Measurements from ENCODE around the gene TAF1C.

The TAF1C gene

DNA sequence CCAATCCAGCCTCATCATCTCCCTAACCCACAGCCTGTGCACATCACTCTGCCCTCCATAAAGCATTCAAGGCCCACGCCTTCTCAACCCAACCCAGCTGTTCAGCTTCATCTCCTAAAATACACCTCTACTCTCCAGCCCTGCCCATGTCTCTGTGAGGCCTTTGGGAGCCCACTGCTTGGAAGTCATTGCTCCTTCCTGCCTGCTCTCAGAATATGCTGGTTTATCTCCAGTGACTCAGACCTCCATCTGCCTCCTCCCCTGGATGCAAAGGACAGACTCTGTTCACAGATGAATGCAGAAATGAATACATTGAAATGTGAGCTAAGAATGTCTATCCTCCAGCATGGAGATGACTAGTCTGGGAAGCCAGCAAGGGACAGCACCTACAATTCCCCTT lies 34.0 kb upstream of the TAF1C start:
- Histone ChIP-seq H3K27ac (ENCODE audit: extremely low read depth, low read depth, low read length) (no peak overlapping the region), H3K9me3 (ENCODE audit: control insufficient read depth, insufficient read depth, low read depth, low read length) (no peaks in the 10 kb centered on the region), H3K4me3 (ENCODE audit: low read depth, low read length) (no peak overlapping the region), H3K4me1 (ENCODE audit: control insufficient read depth, insufficient read depth, low read length) (no peaks in the 10 kb centered on the region), H3K36me3 (ENCODE audit: control insufficient read depth in 2 of 2, insufficient read depth in 1 of 2, low read length in 2 of 2) (no peaks in the 10 kb centered on the region)
- no peak for TF ChIP-seq ZNF2 (tag by site-specific recombination; IDR thresholded peaks at IDR 0.05)
- TF ChIP-seq, protein P1, sequence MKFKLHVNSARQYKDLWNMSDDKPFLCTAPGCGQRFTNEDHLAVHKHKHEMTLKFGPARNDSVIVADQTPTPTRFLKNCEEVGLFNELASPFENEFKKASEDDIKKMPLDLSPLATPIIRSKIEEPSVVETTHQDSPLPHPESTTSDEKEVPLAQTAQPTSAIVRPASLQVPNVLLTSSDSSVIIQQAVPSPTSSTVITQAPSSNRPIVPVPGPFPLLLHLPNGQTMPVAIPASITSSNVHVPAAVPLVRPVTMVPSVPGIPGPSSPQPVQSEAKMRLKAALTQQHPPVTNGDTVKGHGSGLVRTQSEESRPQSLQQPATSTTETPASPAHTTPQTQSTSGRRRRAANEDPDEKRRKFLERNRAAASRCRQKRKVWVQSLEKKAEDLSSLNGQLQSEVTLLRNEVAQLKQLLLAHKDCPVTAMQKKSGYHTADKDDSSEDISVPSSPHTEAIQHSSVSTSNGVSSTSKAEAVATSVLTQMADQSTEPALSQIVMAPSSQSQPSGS (tag by site-specific recombination; IDR thresholded peaks at IDR 0.05; ENCODE audit: low read depth): no peak
- no peak for TF ChIP-seq ZNF354C (tag by site-specific recombination; IDR thresholded peaks at IDR 0.05; ENCODE audit: borderline replicate concordance, low read depth)
- no peak for TF ChIP-seq ZBTB8A (tag by site-specific recombination; IDR thresholded peaks at IDR 0.05)
- no peak for TF ChIP-seq MEIS1 (CRISPR knock-in tag; IDR thresholded peaks at IDR 0.05; ENCODE audit: borderline replicate concordance)
- TF ChIP-seq, protein P2, sequence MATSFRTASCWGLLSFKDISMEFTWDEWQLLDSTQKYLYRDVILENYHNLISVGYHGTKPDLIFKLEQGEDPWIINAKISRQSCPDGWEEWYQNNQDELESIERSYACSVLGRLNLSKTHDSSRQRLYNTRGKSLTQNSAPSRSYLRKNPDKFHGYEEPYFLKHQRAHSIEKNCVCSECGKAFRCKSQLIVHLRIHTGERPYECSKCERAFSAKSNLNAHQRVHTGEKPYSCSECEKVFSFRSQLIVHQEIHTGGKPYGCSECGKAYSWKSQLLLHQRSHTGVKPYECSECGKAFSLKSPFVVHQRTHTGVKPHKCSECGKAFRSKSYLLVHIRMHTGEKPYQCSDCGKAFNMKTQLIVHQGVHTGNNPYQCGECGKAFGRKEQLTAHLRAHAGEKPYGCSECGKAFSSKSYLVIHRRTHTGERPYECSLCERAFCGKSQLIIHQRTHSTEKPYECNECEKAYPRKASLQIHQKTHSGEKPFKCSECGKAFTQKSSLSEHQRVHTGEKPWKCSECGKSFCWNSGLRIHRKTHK (tag by site-specific recombination; IDR thresholded peaks at IDR 0.05): no peak
- no peak for TF ChIP-seq ZNF112 (tag by site-specific recombination; IDR thresholded peaks at IDR 0.05)
- TF ChIP-seq ZNF114 (tag by site-specific recombination; IDR thresholded peaks at IDR 0.05): no peak
- no peak for TF ChIP-seq ZSCAN30 (tag by site-specific recombination; IDR thresholded peaks at IDR 0.05)
- TF ChIP-seq, protein P3, sequence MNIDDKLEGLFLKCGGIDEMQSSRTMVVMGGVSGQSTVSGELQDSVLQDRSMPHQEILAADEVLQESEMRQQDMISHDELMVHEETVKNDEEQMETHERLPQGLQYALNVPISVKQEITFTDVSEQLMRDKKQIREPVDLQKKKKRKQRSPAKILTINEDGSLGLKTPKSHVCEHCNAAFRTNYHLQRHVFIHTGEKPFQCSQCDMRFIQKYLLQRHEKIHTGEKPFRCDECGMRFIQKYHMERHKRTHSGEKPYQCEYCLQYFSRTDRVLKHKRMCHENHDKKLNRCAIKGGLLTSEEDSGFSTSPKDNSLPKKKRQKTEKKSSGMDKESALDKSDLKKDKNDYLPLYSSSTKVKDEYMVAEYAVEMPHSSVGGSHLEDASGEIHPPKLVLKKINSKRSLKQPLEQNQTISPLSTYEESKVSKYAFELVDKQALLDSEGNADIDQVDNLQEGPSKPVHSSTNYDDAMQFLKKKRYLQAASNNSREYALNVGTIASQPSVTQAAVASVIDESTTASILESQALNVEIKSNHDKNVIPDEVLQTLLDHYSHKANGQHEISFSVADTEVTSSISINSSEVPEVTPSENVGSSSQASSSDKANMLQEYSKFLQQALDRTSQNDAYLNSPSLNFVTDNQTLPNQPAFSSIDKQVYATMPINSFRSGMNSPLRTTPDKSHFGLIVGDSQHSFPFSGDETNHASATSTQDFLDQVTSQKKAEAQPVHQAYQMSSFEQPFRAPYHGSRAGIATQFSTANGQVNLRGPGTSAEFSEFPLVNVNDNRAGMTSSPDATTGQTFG (tag by site-specific recombination; IDR thresholded peaks at IDR 0.05; ENCODE audit: borderline replicate concordance): no peak
- no peak for TF ChIP-seq ZNF24 (tag by site-specific recombination; IDR thresholded peaks at IDR 0.05)
- no peak for TF ChIP-seq YY2 (tag by site-specific recombination; IDR thresholded peaks at IDR 0.05)
- TF ChIP-seq, protein P4, sequence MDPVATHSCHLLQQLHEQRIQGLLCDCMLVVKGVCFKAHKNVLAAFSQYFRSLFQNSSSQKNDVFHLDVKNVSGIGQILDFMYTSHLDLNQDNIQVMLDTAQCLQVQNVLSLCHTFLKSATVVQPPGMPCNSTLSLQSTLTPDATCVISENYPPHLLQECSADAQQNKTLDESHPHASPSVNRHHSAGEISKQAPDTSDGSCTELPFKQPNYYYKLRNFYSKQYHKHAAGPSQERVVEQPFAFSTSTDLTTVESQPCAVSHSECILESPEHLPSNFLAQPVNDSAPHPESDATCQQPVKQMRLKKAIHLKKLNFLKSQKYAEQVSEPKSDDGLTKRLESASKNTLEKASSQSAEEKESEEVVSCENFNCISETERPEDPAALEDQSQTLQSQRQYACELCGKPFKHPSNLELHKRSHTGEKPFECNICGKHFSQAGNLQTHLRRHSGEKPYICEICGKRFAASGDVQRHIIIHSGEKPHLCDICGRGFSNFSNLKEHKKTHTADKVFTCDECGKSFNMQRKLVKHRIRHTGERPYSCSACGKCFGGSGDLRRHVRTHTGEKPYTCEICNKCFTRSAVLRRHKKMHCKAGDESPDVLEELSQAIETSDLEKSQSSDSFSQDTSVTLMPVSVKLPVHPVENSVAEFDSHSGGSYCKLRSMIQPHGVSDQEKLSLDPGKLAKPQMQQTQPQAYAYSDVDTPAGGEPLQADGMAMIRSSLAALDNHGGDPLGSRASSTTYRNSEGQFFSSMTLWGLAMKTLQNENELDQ (tag by site-specific recombination; IDR thresholded peaks at IDR 0.05; ENCODE audit: low read depth): no peak
- TF ChIP-seq MYNN (tag by site-specific recombination; IDR thresholded peaks at IDR 0.05; ENCODE audit: borderline replicate concordance): no peak
- TF ChIP-seq YY1 (tag by site-specific recombination; IDR thresholded peaks at IDR 0.05): no peak
- no peak for TF ChIP-seq ZNF155 (tag by site-specific recombination; IDR thresholded peaks at IDR 0.05)
- TF ChIP-seq, protein P5, sequence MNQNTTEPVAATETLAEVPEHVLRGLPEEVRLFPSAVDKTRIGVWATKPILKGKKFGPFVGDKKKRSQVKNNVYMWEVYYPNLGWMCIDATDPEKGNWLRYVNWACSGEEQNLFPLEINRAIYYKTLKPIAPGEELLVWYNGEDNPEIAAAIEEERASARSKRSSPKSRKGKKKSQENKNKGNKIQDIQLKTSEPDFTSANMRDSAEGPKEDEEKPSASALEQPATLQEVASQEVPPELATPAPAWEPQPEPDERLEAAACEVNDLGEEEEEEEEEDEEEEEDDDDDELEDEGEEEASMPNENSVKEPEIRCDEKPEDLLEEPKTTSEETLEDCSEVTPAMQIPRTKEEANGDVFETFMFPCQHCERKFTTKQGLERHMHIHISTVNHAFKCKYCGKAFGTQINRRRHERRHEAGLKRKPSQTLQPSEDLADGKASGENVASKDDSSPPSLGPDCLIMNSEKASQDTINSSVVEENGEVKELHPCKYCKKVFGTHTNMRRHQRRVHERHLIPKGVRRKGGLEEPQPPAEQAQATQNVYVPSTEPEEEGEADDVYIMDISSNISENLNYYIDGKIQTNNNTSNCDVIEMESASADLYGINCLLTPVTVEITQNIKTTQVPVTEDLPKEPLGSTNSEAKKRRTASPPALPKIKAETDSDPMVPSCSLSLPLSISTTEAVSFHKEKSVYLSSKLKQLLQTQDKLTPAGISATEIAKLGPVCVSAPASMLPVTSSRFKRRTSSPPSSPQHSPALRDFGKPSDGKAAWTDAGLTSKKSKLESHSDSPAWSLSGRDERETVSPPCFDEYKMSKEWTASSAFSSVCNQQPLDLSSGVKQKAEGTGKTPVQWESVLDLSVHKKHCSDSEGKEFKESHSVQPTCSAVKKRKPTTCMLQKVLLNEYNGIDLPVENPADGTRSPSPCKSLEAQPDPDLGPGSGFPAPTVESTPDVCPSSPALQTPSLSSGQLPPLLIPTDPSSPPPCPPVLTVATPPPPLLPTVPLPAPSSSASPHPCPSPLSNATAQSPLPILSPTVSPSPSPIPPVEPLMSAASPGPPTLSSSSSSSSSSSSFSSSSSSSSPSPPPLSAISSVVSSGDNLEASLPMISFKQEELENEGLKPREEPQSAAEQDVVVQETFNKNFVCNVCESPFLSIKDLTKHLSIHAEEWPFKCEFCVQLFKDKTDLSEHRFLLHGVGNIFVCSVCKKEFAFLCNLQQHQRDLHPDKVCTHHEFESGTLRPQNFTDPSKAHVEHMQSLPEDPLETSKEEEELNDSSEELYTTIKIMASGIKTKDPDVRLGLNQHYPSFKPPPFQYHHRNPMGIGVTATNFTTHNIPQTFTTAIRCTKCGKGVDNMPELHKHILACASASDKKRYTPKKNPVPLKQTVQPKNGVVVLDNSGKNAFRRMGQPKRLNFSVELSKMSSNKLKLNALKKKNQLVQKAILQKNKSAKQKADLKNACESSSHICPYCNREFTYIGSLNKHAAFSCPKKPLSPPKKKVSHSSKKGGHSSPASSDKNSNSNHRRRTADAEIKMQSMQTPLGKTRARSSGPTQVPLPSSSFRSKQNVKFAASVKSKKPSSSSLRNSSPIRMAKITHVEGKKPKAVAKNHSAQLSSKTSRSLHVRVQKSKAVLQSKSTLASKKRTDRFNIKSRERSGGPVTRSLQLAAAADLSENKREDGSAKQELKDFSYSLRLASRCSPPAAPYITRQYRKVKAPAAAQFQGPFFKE (tag by site-specific recombination; IDR thresholded peaks at IDR 0.05; ENCODE audit: borderline replicate concordance): no peak
- POLR2A ChIA-PET: no interaction called here
- CTCF ChIA-PET: no interaction called here
